SK-N-SH (cell line): ENCODE measurements around the gene GRAMD1B. TPM values are rescaled to one million over a fixed set of nuclear protein-coding genes. Genes with fewer than 3 reads are reported as not detected.
"Not testable (repeated sequence)": the region's sequence is repeated elsewhere in the genome, so short reads cannot be mapped to it uniquely, and the experiment has no call there.

ENCODE experiments used
- CTCF ChIA-PET: fragments of 300-600, 350-600 bp; formaldehyde crosslinking; extraction: SDS; loops from one replicate; lab custom pipeline; 2021; lab: Yijun Ruan, JAX
- POLR2A ChIA-PET: fragments of 350-600 bp; sonication (Branson Sonifier 250); formaldehyde crosslinking; extraction: SDS; loops from one replicate; lab custom pipeline; 2020; ENCODE audit warnings: antibody characterized with exemption, inconsistent platforms; lab: Yijun Ruan, JAX
- DNase-seq: peaks from one replicate; pipeline ENCODE4 v3.0.0; 2012
- H2AFZ ChIP-seq: fragments of 200-600 bp; sonication (generic); 2 replicates; pipeline ENCODE4 v1.8.1; 2016; ENCODE audit warnings: antibody characterized with exemption, mild to moderate bottlenecking, low read depth
- H3F3A ChIP-seq: fragments of 200-600 bp; sonication (generic); replicated peaks from 2 replicates; pipeline ENCODE3; 2016; ENCODE audit warnings: antibody characterized with exemption, mild to moderate bottlenecking; ENCODE audit not compliant: insufficient read depth
- H3K27ac ChIP-seq, 2 experiments: fragments of 200-500 bp in 1 of 2; fragments of 200-600 bp in 1 of 2; sonication (Bioruptor generic) in 1 of 2; sonication (generic), shearing (Covaris generic) in 1 of 2; 2 replicates each; pipeline versions ENCODE4 v1.5.1 to v1.6.1; 2014 to 2016; ENCODE audit warnings: low read depth in 2 of 2, inconsistent platforms in 1 of 2, low read length in 1 of 2, mild to moderate bottlenecking in 1 of 2, mixed read lengths in 1 of 2
- H3K27me3 ChIP-seq: fragments of 200-600 bp; sonication (generic), shearing (Covaris generic); 2 replicates; pipeline ENCODE4 v1.6.1; 2016; ENCODE audit warnings: mixed run types; ENCODE audit not compliant: insufficient read depth
- H3K36me3 ChIP-seq, 2 experiments: fragments of 200-500 bp in 1 of 2; fragments of 200-600 bp in 1 of 2; sonication (Bioruptor generic) in 1 of 2; sonication (generic) in 1 of 2; replicated peaks in 1 of 2; 2 replicates each; pipeline versions ENCODE3 to v1.5.1; 2014 to 2016; ENCODE audit warnings: low read length in 1 of 2, mild to moderate bottlenecking in 1 of 2; ENCODE audit not compliant: insufficient read depth in 2 of 2, control insufficient read depth in 1 of 2
- H3K4me1 ChIP-seq, 2 experiments: fragments of 200-500 bp in 1 of 2; fragments of 200-600 bp in 1 of 2; sonication (Bioruptor generic) in 1 of 2; sonication (generic), shearing (Covaris generic) in 1 of 2; 2 replicates each; pipeline versions ENCODE4 v1.5.1 to v1.6.1; 2014 to 2016; ENCODE audit warnings: low read depth in 1 of 2, low read length in 1 of 2, mixed run types in 1 of 2; ENCODE audit not compliant: insufficient read depth in 2 of 2, control insufficient read depth in 1 of 2
- H3K4me2 ChIP-seq: fragments of 200-600 bp; sonication (generic), shearing (Covaris generic); 2 replicates; pipeline ENCODE4 v1.6.1; 2017; ENCODE audit warnings: mixed run types
- H3K4me3 ChIP-seq, 2 experiments: fragments of 200-500 bp in 1 of 2; fragments of 200-600 bp in 1 of 2; sonication (Bioruptor generic) in 1 of 2; sonication (generic), shearing (Covaris generic) in 1 of 2; 2 replicates each; pipeline versions ENCODE4 v1.5.1 to v1.8.1; 2014 to 2016; ENCODE audit warnings: low read depth in 2 of 2, inconsistent platforms in 1 of 2, low read length in 1 of 2, mild to moderate bottlenecking in 1 of 2, mixed read lengths in 1 of 2, moderate library complexity in 1 of 2
- H3K79me2 ChIP-seq: fragments of 200-600 bp; sonication (generic); 2 replicates; pipeline ENCODE4 v1.8.1; 2017; ENCODE audit warnings: mild to moderate bottlenecking; ENCODE audit not compliant: insufficient read depth
- H3K9ac ChIP-seq: fragments of 200-600 bp; sonication (generic); 2 replicates; pipeline ENCODE4 v1.6.1; 2017; ENCODE audit warnings: mixed run types
- H3K9me2 ChIP-seq: fragments of 200-600 bp; sonication (generic); 2 replicates; pipeline ENCODE4 v1.6.1; 2017; ENCODE audit warnings: mixed run types
- H3K9me3 ChIP-seq: fragments of 200-600 bp; sonication (generic); 2 replicates; pipeline ENCODE4 v1.6.1; 2017; ENCODE audit warnings: mixed run types, mild to moderate bottlenecking, moderate library complexity
- H4K20me1 ChIP-seq: fragments of 200-600 bp; sonication (generic); 2 replicates; pipeline ENCODE4 v1.6.1; 2017; ENCODE audit warnings: mild to moderate bottlenecking, mixed run types; ENCODE audit not compliant: insufficient read depth
- CHD2 ChIP-seq: fragments of 150-350 bp; IDR thresholded peaks from 2 replicates; pipeline ENCODE4 v1.6.1; 2018; ENCODE audit warnings: low read length; ENCODE audit not compliant: partially characterized antibody
- ELF1 ChIP-seq: IDR thresholded peaks from 2 replicates; pipeline ENCODE4 v1.4.0; 2012
- FOSL2 ChIP-seq: IDR thresholded peaks from 2 replicates; pipeline ENCODE4 v1.4.0; 2012; ENCODE audit warnings: low read depth, mild to moderate bottlenecking, moderate library complexity, borderline replicate concordance
- JUND ChIP-seq: IDR thresholded peaks from 2 replicates; pipeline ENCODE4 v1.4.0; 2012
- NFIC ChIP-seq: IDR thresholded peaks from 2 replicates; pipeline ENCODE4 v1.4.0; 2012; ENCODE audit warnings: borderline replicate concordance
- PBX3 ChIP-seq: IDR thresholded peaks from 2 replicates; pipeline ENCODE4; 2012
- RAD21 ChIP-seq: IDR thresholded peaks from 2 replicates; pipeline ENCODE4 v1.6.1; 2012; ENCODE audit warnings: mild to moderate bottlenecking, low read length
- REST ChIP-seq: IDR thresholded peaks from 2 replicates; pipeline ENCODE4 v1.6.1; 2012; ENCODE audit warnings: mild to moderate bottlenecking, low read depth, low read length, moderate library complexity
- WGBS: methylation state at CpG from one replicate; pipeline ENCODE4 v1.1.6; 2017; ENCODE audit warnings: low lambda C conversion rate; 5-methylcytosine and 5-hydroxymethylcytosine counted together
- polyA plus RNA-seq, 3 experiments: library from polyadenylated mRNA; depleted of rRNA; stranded (reverse); fragments of >200 nt; gene quantifications; 2 replicates each; pipeline ENCODE4 v1.2.3, GENCODE V29; 2012

GRAMD1B gene
- polyA plus RNA-seq, 1 of the 3 experiments (the other 2 are of a cell fraction) = 14.5 TPM

- no peak for TF ChIP-seq REST
These were observed 24.7 kb downstream of the GRAMD1B start (continued) for GRCh38 chr11:123454796-123455195.

GRCh38 chr11:123456448-123456847 is 26.4 kb downstream of the GRAMD1B start:
- DNase-seq, H2AFZ ChIP-seq, H3K4me2 ChIP-seq, H3K9ac ChIP-seq, H3K27ac ChIP-seq, H4K20me1 ChIP-seq, H3K36me3 ChIP-seq, H3K4me3 ChIP-seq, POLR2A ChIA-PET, H3K9me3 ChIP-seq, H3K27me3 ChIP-seq, H3K79me2 ChIP-seq, H3K9me2 ChIP-seq: not testable (repeated sequence)
- 0 out of 2 replicates have a peak, but pooled peaks have one; percentile 11 for TF ChIP-seq FOSL2
- Histone ChIP-seq H3F3A (peaks cover 15% of the 10 kb centered on the region), H3K4me1 (peaks cover 16% of the 10 kb centered on the region in 2 experiments; a peak in 3 of 4 replicates)
- CTCF ChIA-PET = interaction anchor here (1.1 kb wide), 1 partner anchor 25 kb away, joined by 3 read pairs; no protein-coding TSS in a partner anchor
- WGBS = 80% methylated on average over 5 of the region's 5 CpGs

- TF ChIP-seq ELF1 (no peak), FOSL2 (no peak), CHD2 (no peak), RAD21 (no peak), NFIC (no peak), JUND (no peak), PBX3 (no peak)
- TF ChIP-seq, all 33 proteins: peak for 0
- no peak overlapping the region for H2AFZ ChIP-seq
- H3K79me2 ChIP-seq = peaks cover 12% of the 10 kb centered on the region; the same call in 1 of the 2 replicates
- POLR2A ChIA-PET = no interaction called here
- no peak overlapping the region for H3K4me2 ChIP-seq
- H3K9me3 ChIP-seq = no peaks in the 10 kb centered on the region
- H3K27me3 ChIP-seq = no peaks in the 10 kb centered on the region
- 84% methylated on average over 8 of the region's 8 CpGs for WGBS
- H3K36me3 ChIP-seq = no peaks in the 10 kb centered on the region
- H3K4me1 ChIP-seq = peaks cover 16% of the 10 kb centered on the region in 2 experiments; a peak in 3 of 4 replicates
- H3K4me3 ChIP-seq = no peak overlapping the region
- H3K27ac ChIP-seq = no peak overlapping the region
- H4K20me1 ChIP-seq = no peaks in the 10 kb centered on the region
- no peak for DNase-seq
- H3K9me2 ChIP-seq = no peaks in the 10 kb centered on the region
- peaks cover 15% of the 10 kb centered on the region for H3F3A ChIP-seq
- H3K9ac ChIP-seq = no peak overlapping the region
- CTCF ChIA-PET = interaction anchor here (1.1 kb wide), 1 partner anchor 26 kb away, joined by 3 read pairs; no protein-coding TSS in a partner anchor
These were observed 27.2 kb downstream of the GRAMD1B start for GRCh38 chr11:123457187-123457770.
